GM23338 (cell line): ENCODE data around the gene CADPS.
"Not testable (repeated sequence)": the region's sequence is repeated elsewhere in the genome, so short reads cannot be mapped to it uniquely, and the experiment has no call there.

ENCODE experiments used
- CREB1 ChIP-seq: fragments of 250-450 bp; sonication (Bioruptor Pico); IDR thresholded peaks from 2 replicates; pipeline ENCODE4 v1.5.0; 2020; ENCODE audit warnings: low read depth, mild to moderate bottlenecking, moderate library complexity
- ETS1 ChIP-seq: IDR thresholded peaks from 2 replicates; pipeline ENCODE4 v1.6.1; 2016; ENCODE audit warnings: antibody characterized with exemption
- EZH2 ChIP-seq: fragments of 200-600 bp; sonication (generic); IDR thresholded peaks from one replicate; pipeline ENCODE4 v1.8.0; 2017; ENCODE audit warnings: antibody characterized with exemption, mild to moderate bottlenecking, low read depth; ENCODE audit not compliant: unreplicated experiment
- EZH2phosphoT487 ChIP-seq: fragments of 200-600 bp; sonication (generic); IDR thresholded peaks from one replicate; pipeline ENCODE4 v1.8.1; 2018; ENCODE audit warnings: antibody characterized with exemption; ENCODE audit not compliant: unreplicated experiment
- JUNB ChIP-seq: IDR thresholded peaks from one replicate; pipeline ENCODE4 v1.6.1; 2016; ENCODE audit warnings: antibody characterized with exemption; ENCODE audit not compliant: unreplicated experiment
- NANOG ChIP-seq: IDR thresholded peaks from 2 replicates; pipeline ENCODE4 v1.6.1; 2016; ENCODE audit warnings: antibody characterized with exemption, borderline replicate concordance
- POLR2AphosphoS5 ChIP-seq: IDR thresholded peaks from 2 replicates; pipeline ENCODE4 v1.6.1; 2016; ENCODE audit warnings: antibody characterized with exemption, low read depth
- STAT1 ChIP-seq: IDR thresholded peaks from one replicate; pipeline ENCODE4 v1.6.1; 2016; ENCODE audit warnings: antibody characterized with exemption; ENCODE audit not compliant: unreplicated experiment
- ZNF114 ChIP-seq: fragments of 250-450 bp; sonication (Bioruptor Pico); IDR thresholded peaks from 2 replicates; pipeline ENCODE4 v1.5.0; 2020; ENCODE audit warnings: mild to moderate bottlenecking, moderate library complexity
- ZNF331 ChIP-seq: fragments of 250-450 bp; sonication (Bioruptor Pico); IDR thresholded peaks from 2 replicates; pipeline ENCODE4 v1.5.0; 2020; ENCODE audit warnings: low read depth, mild to moderate bottlenecking, moderate library complexity
- TF ChIP-seq, protein P1 (sequence below), 2 experiments: fragments of 200-600 bp in 1 of 2; sonication (generic) in 1 of 2; conservative IDR thresholded peaks; 2 replicates each; pipeline versions ENCODE4 v1.5.1 to v1.6.1; 2016 to 2017; ENCODE audit warnings: antibody characterized with exemption in 2 of 2, low read depth in 2 of 2, mild to moderate bottlenecking in 2 of 2, moderate library complexity in 1 of 2
- TF ChIP-seq, protein P2 (sequence below): IDR thresholded peaks from one replicate; pipeline ENCODE4 v1.6.1; 2018; ENCODE audit warnings: antibody characterized with exemption; ENCODE audit not compliant: unreplicated experiment
- TF ChIP-seq, protein P3 (sequence below): fragments of 250-450 bp; sonication (Bioruptor Pico); IDR thresholded peaks from 2 replicates; pipeline ENCODE4 v1.5.0; 2020; ENCODE audit warnings: mild to moderate bottlenecking, moderate library complexity

DNA sequence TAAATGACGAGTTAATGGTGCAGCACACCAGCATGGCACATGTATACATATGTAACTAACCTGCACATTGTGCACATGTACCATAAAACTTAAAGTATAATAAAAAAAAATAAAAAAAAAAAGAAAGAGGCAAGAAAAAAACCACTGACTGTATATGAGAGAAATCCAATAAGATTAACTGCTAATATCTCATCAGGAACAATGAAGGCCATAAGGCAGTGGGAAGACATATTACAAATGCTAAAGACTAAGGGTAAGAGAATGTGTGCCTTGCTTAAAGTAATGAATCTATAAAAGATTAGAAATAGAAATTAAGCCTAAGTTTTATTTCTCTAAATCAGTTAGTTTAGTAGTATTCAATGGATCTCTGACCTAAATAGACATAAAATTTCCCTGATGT lies 294.7 kb downstream of the CADPS start:
- TF ChIP-seq, protein P1, sequence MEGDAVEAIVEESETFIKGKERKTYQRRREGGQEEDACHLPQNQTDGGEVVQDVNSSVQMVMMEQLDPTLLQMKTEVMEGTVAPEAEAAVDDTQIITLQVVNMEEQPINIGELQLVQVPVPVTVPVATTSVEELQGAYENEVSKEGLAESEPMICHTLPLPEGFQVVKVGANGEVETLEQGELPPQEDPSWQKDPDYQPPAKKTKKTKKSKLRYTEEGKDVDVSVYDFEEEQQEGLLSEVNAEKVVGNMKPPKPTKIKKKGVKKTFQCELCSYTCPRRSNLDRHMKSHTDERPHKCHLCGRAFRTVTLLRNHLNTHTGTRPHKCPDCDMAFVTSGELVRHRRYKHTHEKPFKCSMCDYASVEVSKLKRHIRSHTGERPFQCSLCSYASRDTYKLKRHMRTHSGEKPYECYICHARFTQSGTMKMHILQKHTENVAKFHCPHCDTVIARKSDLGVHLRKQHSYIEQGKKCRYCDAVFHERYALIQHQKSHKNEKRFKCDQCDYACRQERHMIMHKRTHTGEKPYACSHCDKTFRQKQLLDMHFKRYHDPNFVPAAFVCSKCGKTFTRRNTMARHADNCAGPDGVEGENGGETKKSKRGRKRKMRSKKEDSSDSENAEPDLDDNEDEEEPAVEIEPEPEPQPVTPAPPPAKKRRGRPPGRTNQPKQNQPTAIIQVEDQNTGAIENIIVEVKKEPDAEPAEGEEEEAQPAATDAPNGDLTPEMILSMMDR (conservative IDR thresholded peaks at IDR 0.05; ENCODE audit: low read depth in 2 of 2), result not testable (repeated sequence)
- not testable (repeated sequence) for TF ChIP-seq CREB1 (CRISPR knock-in tag); JUNB; EZH2phosphoT487; NANOG; POLR2AphosphoS5; EZH2; ZNF331 (CRISPR knock-in tag); STAT1; ZNF114; ETS1
- TF ChIP-seq, protein P2, sequence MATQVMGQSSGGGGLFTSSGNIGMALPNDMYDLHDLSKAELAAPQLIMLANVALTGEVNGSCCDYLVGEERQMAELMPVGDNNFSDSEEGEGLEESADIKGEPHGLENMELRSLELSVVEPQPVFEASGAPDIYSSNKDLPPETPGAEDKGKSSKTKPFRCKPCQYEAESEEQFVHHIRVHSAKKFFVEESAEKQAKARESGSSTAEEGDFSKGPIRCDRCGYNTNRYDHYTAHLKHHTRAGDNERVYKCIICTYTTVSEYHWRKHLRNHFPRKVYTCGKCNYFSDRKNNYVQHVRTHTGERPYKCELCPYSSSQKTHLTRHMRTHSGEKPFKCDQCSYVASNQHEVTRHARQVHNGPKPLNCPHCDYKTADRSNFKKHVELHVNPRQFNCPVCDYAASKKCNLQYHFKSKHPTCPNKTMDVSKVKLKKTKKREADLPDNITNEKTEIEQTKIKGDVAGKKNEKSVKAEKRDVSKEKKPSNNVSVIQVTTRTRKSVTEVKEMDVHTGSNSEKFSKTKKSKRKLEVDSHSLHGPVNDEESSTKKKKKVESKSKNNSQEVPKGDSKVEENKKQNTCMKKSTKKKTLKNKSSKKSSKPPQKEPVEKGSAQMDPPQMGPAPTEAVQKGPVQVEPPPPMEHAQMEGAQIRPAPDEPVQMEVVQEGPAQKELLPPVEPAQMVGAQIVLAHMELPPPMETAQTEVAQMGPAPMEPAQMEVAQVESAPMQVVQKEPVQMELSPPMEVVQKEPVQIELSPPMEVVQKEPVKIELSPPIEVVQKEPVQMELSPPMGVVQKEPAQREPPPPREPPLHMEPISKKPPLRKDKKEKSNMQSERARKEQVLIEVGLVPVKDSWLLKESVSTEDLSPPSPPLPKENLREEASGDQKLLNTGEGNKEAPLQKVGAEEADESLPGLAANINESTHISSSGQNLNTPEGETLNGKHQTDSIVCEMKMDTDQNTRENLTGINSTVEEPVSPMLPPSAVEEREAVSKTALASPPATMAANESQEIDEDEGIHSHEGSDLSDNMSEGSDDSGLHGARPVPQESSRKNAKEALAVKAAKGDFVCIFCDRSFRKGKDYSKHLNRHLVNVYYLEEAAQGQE, result not testable (repeated sequence)
- TF ChIP-seq, protein P3, sequence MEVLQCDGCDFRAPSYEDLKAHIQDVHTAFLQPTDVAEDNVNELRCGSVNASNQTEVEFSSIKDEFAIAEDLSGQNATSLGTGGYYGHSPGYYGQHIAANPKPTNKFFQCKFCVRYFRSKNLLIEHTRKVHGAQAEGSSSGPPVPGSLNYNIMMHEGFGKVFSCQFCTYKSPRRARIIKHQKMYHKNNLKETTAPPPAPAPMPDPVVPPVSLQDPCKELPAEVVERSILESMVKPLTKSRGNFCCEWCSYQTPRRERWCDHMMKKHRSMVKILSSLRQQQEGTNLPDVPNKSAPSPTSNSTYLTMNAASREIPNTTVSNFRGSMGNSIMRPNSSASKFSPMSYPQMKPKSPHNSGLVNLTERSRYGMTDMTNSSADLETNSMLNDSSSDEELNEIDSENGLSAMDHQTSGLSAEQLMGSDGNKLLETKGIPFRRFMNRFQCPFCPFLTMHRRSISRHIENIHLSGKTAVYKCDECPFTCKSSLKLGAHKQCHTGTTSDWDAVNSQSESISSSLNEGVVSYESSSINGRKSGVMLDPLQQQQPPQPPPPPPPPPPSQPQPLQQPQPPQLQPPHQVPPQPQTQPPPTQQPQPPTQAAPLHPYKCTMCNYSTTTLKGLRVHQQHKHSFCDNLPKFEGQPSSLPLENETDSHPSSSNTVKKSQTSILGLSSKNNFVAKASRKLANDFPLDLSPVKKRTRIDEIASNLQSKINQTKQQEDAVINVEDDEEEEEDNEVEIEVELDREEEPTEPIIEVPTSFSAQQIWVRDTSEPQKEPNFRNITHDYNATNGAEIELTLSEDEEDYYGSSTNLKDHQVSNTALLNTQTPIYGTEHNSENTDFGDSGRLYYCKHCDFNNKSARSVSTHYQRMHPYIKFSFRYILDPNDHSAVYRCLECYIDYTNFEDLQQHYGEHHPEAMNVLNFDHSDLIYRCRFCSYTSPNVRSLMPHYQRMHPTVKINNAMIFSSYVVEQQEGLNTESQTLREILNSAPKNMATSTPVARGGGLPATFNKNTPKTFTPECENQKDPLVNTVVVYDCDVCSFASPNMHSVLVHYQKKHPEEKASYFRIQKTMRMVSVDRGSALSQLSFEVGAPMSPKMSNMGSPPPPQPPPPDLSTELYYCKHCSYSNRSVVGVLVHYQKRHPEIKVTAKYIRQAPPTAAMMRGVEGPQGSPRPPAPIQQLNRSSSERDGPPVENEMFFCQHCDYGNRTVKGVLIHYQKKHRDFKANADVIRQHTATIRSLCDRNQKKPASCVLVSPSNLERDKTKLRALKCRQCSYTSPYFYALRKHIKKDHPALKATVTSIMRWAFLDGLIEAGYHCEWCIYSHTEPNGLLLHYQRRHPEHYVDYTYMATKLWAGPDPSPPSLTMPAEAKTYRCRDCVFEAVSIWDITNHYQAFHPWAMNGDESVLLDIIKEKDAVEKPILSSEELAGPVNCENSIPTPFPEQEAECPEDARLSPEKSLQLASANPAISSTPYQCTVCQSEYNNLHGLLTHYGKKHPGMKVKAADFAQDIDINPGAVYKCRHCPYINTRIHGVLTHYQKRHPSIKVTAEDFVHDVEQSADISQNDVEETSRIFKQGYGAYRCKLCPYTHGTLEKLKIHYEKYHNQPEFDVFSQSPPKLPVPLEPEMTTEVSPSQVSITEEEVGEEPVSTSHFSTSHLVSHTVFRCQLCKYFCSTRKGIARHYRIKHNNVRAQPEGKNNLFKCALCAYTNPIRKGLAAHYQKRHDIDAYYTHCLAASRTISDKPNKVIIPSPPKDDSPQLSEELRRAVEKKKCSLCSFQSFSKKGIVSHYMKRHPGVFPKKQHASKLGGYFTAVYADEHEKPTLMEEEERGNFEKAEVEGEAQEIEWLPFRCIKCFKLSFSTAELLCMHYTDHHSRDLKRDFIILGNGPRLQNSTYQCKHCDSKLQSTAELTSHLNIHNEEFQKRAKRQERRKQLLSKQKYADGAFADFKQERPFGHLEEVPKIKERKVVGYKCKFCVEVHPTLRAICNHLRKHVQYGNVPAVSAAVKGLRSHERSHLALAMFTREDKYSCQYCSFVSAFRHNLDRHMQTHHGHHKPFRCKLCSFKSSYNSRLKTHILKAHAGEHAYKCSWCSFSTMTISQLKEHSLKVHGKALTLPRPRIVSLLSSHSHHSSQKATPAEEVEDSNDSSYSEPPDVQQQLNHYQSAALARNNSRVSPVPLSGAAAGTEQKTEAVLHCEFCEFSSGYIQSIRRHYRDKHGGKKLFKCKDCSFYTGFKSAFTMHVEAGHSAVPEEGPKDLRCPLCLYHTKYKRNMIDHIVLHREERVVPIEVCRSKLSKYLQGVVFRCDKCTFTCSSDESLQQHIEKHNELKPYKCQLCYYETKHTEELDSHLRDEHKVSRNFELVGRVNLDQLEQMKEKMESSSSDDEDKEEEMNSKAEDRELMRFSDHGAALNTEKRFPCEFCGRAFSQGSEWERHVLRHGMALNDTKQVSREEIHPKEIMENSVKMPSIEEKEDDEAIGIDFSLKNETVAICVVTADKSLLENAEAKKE, result not testable (repeated sequence)
